SU-DHL-6 (cell line): ENCODE data around the gene VWF.

Experiments used
- CTCF ChIP-seq: fragments of 200-600 bp; sonication (generic); IDR thresholded peaks from one replicate; pipeline ENCODE4 v1.5.1; 2017; ENCODE audit warnings: antibody characterized with exemption, mild to moderate bottlenecking, low read length, moderate library complexity; ENCODE audit not compliant: insufficient read depth, poor library complexity, severe bottlenecking
- EZH2phosphoT487 ChIP-seq: fragments of 200-600 bp; sonication (generic), shearing (Covaris generic); conservative IDR thresholded peaks from 2 replicates; pipeline ENCODE4 v1.6.1; 2018; ENCODE audit warnings: mild to moderate bottlenecking, antibody characterized with exemption, low read length, moderate library complexity, mixed read lengths

- TF ChIP-seq CTCF (no peak), EZH2phosphoT487 (no peak)
Observed at GRCh38 chr12:6074427-6074826, 50.0 kb downstream of the VWF start.
